ENCODE results near the gene MYL7.

The MYL7 gene

GRCh38 chr7:44098092-44099068 is 42.8 kb downstream of the MYL7 start:
- peak overlapping the region; percentile 59 for H3K9ac ChIP-seq (ENCODE audit: low read depth, low read length)
- no peaks in the 10 kb centered on the region for H4K20me1 ChIP-seq (ENCODE audit: insufficient read depth, low read length)
- H3K27ac ChIP-seq (ENCODE audit: low read length), result peak overlapping the region; percentile 97
- DNase-seq (peak; percentile 70), ATAC-seq (ENCODE audit: insufficient read depth, low read depth) (peak; percentile 19)
- peak overlapping the region; percentile 40; the same call in 1 of the 2 replicates for H2AFZ ChIP-seq (ENCODE audit: low read depth, low read length)
- TF ChIP-seq CTCF (IDR thresholded peaks at IDR 0.05; ENCODE audit: borderline replicate concordance, extremely low read depth, low read length, poor library complexity, severe bottlenecking) (no peak), EZH2 (IDR thresholded peaks at IDR 0.05; ENCODE audit: borderline replicate concordance, low read depth, low read length, severe bottlenecking) (no peak)
- peaks cover under 1% of the 10 kb centered on the region for H3K9me3 ChIP-seq (ENCODE audit: insufficient read depth, low read length, severe bottlenecking)
- H3K4me1 ChIP-seq (ENCODE audit: insufficient read depth, low read length), result peaks cover 93% of the 10 kb centered on the region
- H3K27me3 ChIP-seq (ENCODE audit: insufficient read depth, low read length, poor library complexity), result no peaks in the 10 kb centered on the region
- peak overlapping the region; percentile 31; the same call in 1 of the 2 replicates for H3K4me2 ChIP-seq (ENCODE audit: insufficient read depth, low read length)
- H3K79me2 ChIP-seq (ENCODE audit: insufficient read depth, low read length), result peaks cover 5% of the 10 kb centered on the region
- no peaks in the 10 kb centered on the region for H3K36me3 ChIP-seq (ENCODE audit: insufficient read depth, low read length)
- no peak overlapping the region for H3K4me3 ChIP-seq (ENCODE audit: low read depth in 1 of 2, low read length in 2 of 2)

- no peaks in the 10 kb centered on the region for H3K27me3 ChIP-seq (ENCODE audit: insufficient read depth, low read length, poor library complexity)
- peak overlapping the region; percentile 59 for H3K9ac ChIP-seq (ENCODE audit: low read depth, low read length)
- H4K20me1 ChIP-seq (ENCODE audit: insufficient read depth, low read length), result no peaks in the 10 kb centered on the region
- peak overlapping the region; percentile 31; the same call in 1 of the 2 replicates for H2AFZ ChIP-seq (ENCODE audit: low read depth, low read length)
- no peaks in the 10 kb centered on the region for H3K36me3 ChIP-seq (ENCODE audit: insufficient read depth, low read length)
- peaks cover 86% of the 10 kb centered on the region for H3K4me1 ChIP-seq (ENCODE audit: insufficient read depth, low read length)
- TF ChIP-seq EZH2 (IDR thresholded peaks at IDR 0.05; ENCODE audit: borderline replicate concordance, low read depth, low read length, severe bottlenecking), result no peak
- peak; percentile 68 for TF ChIP-seq CTCF (IDR thresholded peaks at IDR 0.05; ENCODE audit: borderline replicate concordance, extremely low read depth, low read length, poor library complexity, severe bottlenecking)
- H3K79me2 ChIP-seq (ENCODE audit: insufficient read depth, low read length), result no peaks in the 10 kb centered on the region
- ATAC-seq (ENCODE audit: insufficient read depth, low read depth) (peak; percentile 85), DNase-seq (peak; percentile 95)
- H3K27ac ChIP-seq (ENCODE audit: low read length), result peak overlapping the region; percentile 97
- H3K4me3 ChIP-seq (ENCODE audit: low read depth in 1 of 2, low read length in 2 of 2), result peak overlapping the region in 1 of 2 experiments; percentile 2; a peak in 1 of 4 replicates
- peak overlapping the region; percentile 39 for H3K4me2 ChIP-seq (ENCODE audit: insufficient read depth, low read length)
- peaks cover 3% of the 10 kb centered on the region for H3K9me3 ChIP-seq (ENCODE audit: insufficient read depth, low read length, severe bottlenecking)
These were observed 43.8 kb downstream of the MYL7 start for GRCh38 chr7:44097064-44097932.

- DNase-seq (peak; percentile 70), ATAC-seq (ENCODE audit: insufficient read depth, low read depth) (peak; percentile 21)
- peak overlapping the region; percentile 59 for H3K9ac ChIP-seq (ENCODE audit: low read depth, low read length)
- H3K27ac ChIP-seq (ENCODE audit: low read length), result peak overlapping the region; percentile 97
- no peak for TF ChIP-seq EZH2 (IDR thresholded peaks at IDR 0.05; ENCODE audit: borderline replicate concordance, low read depth, low read length, severe bottlenecking)
- peak; percentile 33 for TF ChIP-seq CTCF (IDR thresholded peaks at IDR 0.05; ENCODE audit: borderline replicate concordance, extremely low read depth, low read length, poor library complexity, severe bottlenecking)
- no peaks in the 10 kb centered on the region for H3K79me2 ChIP-seq (ENCODE audit: insufficient read depth, low read length)
- H3K27me3 ChIP-seq (ENCODE audit: insufficient read depth, low read length, poor library complexity), result no peaks in the 10 kb centered on the region
- no peaks in the 10 kb centered on the region for H4K20me1 ChIP-seq (ENCODE audit: insufficient read depth, low read length)
- H3K4me1 ChIP-seq (ENCODE audit: insufficient read depth, low read length), result peaks cover 77% of the 10 kb centered on the region
- H3K36me3 ChIP-seq (ENCODE audit: insufficient read depth, low read length), result no peaks in the 10 kb centered on the region
- H3K4me2 ChIP-seq (ENCODE audit: insufficient read depth, low read length), result peak overlapping the region; percentile 39
- peak overlapping the region; percentile 19 for H2AFZ ChIP-seq (ENCODE audit: low read depth, low read length)
- peak overlapping the region in 1 of 2 experiments; percentile 2; a peak in 1 of 4 replicates for H3K4me3 ChIP-seq (ENCODE audit: low read depth in 1 of 2, low read length in 2 of 2)
- H3K9me3 ChIP-seq (ENCODE audit: insufficient read depth, low read length, severe bottlenecking), result peaks cover 3% of the 10 kb centered on the region
These were observed 44.7 kb downstream of the MYL7 start for GRCh38 chr7:44096326-44096881.
